Ishikawa (cell line): ENCODE measurements around the gene MIR17HG.

Experiments used
- EGR1 ChIP-seq: IDR thresholded peaks from 2 replicates; pipeline ENCODE4 v1.6.1; 2012
- EP300 ChIP-seq: IDR thresholded peaks from 2 replicates; pipeline ENCODE4 v1.6.1; 2012; ENCODE audit warnings: borderline replicate concordance
- NFIC ChIP-seq: IDR thresholded peaks from 2 replicates; pipeline ENCODE4 v1.6.1; 2012
- RAD21 ChIP-seq: IDR thresholded peaks from 2 replicates; pipeline ENCODE4 v1.6.1; 2012; ENCODE audit warnings: low read depth
- TEAD4 ChIP-seq: IDR thresholded peaks from 2 replicates; pipeline ENCODE4 v1.6.1; 2012
- YY1 ChIP-seq: IDR thresholded peaks from 2 replicates; pipeline ENCODE4 v1.6.1; 2012; ENCODE audit warnings: low read depth
- TF ChIP-seq, protein P1 (sequence below): IDR thresholded peaks from 2 replicates; pipeline ENCODE4 v1.6.1; 2012

DNA sequence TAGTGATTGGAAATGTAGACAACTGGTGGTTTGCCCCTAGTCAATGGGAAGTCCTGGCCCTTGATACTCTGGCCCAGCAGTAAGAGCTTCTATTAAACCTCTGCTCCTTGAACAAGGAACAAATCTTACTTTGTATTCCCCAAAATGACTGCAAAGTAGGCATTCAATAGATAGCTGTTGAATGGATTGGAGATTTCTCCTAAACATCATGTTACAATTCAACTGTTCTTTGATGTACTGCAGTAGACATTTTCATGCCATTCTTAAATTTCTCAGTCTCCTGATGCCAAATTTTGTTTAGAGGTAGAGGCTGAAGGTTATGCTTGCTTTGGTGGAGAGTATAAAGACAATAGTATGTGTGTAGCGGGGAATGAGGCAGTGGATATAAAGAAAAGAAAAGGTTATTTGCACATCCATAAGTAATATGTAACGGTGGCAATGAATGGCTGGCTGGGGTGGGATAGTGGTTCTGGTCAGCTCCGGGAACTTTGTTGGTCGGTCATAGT is 12.8 kb downstream of the MIR17HG start:
- TF ChIP-seq, protein P1, sequence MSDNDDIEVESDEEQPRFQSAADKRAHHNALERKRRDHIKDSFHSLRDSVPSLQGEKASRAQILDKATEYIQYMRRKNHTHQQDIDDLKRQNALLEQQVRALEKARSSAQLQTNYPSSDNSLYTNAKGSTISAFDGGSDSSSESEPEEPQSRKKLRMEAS, result no peak
- TF ChIP-seq RAD21 (no peak), TEAD4 (no peak), EP300 (no peak), EGR1 (no peak), NFIC (no peak), YY1 (no peak)
